Islet precursor cell (in vitro differentiated cells): Measurements from ENCODE around the gene FBN1.

Experiments used
- DNase-seq: peaks from one replicate; pipeline ENCODE4 v3.0.0-alpha.2; 2018

FBN1 gene

DNA sequence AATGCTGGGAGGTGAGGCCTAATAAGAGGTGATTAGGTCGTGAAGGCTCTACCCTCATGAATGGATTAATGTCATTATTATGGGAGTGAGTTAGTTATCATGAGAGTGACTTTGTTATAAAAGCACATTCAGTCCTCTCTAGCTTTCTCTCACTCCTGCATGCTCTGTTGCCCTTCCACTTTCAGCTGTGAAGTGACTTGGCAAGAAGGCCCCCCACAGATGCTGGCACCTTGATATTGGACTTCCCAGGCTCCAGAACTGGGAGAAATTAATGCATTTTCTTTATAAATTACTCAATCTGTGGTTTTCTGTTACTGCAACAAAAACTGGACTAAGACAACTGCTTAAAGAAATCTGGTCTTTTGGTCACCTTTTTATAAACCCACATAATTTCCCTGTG lies 144.3 kb downstream of the FBN1 start:
- DNase-seq = no peak

DNA sequence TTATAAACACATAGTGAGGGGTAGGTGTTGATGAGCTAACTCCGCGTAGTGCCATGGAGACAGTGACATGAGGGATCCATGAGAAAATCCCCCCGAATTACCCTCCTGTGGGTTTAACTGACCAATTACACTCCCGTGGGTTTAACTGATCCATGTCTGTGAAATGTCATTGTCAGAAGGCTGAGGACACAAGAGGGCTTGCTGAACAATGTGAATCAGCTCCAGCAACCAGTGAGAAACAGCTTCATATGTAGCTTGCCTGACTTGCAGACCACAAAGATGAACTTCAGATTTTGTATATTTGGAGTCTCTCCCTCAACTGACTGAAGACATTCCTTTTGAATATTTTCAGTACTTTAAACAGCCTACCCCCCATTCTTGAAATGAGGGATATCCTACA lies 144.9 kb downstream of the FBN1 start:
- DNase-seq = no peak

DNA sequence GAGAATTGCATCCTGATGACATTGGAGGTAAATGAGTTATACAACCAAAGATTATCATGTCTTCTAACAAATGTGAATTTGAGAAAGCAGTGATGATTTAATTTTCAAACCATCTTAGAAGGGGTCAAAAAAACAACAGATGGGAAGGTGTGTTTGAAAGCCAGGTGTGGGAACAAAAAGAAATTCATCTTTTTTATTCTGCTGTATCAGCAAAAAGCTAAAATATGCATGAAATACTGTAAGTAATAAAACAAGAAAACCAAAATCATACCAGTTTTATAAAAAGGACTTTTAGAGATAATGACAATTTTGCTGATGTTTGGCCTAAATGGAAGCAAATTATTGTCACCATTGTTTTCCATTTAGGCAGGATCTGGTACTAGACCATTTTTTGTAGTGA lies 145.5 kb downstream of the FBN1 start:
- DNase-seq = no peak

DNA sequence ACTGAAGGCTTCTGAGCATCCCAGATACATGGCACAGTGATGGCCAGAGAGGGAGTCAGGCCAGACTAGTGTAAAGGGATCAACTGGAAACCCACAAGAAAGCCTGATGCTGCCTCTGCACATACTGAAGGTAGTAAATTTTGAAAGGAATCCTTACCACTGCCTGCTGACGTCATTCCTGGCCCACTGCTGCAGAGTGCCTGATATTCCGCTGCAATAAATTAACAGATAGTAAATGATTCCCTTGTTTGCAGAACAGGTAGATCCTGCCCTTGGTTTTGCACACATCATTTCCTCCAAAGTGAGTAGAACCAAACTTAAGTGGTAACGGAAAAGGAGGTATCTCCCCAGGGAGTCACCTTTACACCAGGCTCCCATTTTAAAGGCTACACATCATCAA lies 146.7 kb downstream of the FBN1 start:
- peak; percentile 57 for DNase-seq

DNA sequence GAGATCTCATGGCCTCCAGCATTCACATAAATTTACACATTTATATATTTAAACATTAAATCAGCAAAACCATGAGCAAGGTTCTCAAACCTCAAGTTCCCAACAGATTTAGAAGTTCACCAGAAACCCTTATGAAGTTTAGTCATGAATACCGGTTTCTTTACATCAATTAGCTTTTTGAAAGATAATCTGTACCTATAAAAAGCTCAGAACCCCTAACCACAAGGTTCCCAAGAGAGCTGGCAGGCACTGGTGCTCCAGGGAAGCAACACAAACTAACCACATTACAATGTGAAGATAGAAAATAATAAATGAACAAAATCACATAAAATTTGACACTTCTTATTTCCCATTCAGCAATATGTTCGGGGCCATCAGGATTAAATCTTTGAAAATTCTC lies 150.9 kb downstream of the FBN1 start:
- DNase-seq = no peak

DNA sequence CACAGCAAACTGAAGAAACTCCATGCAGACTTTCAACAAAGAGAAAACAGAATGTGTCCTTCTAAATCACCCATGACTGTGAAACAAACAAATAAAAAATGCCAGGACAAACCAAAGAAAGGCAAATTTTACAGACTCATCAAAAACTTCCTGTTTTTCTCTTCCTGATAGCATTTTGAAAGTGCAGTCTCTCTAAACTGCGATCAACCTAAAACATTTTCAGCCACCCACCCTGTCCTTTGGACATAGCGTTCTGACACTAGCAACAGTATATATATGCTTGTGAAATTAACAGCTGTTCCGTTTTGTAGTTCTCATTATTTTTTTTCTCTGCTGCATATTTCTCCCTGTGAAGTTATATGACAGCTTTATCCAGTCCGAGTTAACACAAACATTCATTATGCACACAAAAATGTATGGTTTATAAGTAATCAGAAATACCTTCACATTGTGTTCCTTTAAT lies 151.7 kb downstream of the FBN1 start:
- no peak for DNase-seq

DNA sequence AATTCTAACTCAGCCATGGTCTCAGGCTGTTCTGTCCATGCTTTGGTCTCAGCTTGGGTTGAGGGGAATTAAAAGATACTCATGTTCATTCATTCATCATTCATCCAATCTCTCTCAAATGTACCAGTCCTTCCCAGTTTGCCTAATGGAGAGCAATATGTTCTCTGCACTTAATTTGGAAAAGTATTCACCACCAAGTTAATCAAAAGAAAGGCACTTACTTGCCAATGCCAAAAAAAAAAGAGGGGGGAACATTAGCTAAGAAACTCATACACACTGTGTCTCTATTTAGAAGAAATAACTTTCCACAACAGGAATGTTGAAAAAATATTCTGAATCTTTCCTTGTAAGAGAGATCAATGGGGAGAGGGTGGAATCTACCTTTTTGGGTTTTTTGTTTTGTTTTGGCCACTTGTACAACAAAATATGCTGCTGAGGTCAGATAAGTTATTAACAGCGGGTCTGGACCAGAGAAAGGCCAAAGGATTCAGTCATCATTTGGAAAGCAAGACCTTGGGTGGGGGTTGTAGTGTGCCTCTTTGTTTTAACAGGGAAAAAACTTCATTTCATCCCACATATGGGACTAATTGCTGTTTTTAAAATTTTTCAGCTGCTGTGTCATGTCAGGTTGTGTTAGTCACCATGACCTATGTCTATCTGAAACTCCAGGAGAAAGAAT lies 152.3 kb downstream of the FBN1 start:
- no peak for DNase-seq

DNA sequence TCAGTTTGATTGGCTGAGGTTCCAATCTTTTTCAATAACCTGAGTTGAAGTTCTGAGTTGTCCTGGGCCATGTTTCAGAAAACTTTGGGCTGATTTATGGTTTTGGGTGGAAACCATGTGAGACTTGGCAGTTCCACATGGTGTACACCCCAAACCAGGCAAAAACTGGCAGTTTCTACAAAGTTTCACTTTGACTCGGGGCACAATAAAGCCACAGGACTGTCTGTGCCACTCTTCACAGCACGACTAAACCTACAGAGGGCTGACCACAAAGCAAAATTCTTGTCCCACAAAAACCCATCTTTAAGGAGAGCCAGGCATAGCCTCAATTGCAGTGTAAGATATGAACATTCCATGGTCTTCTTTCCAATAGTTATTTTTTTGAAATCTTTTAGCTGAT lies 159.3 kb downstream of the FBN1 start:
- no peak for DNase-seq

DNA sequence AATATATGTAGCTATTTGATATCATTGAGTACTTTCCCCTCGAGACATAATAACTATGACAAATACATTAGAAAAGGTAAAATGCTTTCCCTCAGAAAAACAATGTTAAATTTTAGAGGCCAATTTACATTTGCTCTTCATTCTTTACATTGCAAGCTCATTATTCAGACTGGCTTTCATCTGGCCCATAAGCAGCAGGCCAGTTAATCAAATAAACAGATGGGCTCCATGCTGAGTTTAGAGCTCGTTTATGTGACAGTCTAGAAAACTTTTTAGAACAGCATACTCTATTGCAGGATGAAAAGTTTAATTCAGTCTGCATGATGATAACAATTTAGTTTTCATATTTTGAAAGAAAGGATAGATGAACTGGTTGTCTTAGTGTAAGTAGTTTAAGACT lies 163.7 kb downstream of the FBN1 start:
- no peak for DNase-seq

DNA sequence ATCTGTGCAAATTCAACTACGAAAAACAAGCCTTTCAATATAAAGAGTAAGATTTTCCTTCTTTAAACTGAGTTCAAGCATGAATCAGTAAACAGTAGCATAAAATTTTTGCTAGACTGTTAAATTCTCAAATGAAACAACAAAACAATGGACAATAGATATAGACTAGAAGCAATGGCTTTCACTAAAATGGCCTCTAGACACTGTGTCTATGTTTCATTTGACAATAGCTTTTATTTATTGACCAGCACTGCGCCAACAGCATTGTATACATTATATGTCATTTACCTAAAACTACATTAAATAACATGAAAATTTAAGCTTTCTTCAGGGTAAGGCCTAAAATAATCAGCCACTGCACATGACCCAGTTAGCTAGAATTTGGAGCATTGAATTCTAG lies 165.8 kb downstream of the FBN1 start:
- DNase-seq = no peak

DNA sequence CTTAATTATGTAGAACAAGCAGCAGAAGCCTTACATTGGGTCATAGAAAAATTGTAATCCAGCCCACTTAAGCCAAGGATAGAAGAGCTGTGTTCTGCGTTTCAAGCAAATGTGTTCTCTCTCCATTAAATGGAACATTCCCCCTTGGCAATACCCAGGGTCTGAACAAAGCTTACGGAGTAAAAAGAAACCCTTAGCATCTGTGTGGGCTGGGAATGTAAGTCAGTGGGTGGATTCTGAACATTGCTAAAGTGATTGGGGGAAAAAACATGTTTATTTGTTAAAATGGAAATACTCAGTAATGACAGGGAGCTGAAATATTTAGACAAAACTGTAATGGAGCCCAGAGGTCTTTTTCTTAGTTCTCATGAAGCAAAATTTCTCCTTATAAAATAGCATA lies 166.9 kb downstream of the FBN1 start:
- DNase-seq = no peak

DNA sequence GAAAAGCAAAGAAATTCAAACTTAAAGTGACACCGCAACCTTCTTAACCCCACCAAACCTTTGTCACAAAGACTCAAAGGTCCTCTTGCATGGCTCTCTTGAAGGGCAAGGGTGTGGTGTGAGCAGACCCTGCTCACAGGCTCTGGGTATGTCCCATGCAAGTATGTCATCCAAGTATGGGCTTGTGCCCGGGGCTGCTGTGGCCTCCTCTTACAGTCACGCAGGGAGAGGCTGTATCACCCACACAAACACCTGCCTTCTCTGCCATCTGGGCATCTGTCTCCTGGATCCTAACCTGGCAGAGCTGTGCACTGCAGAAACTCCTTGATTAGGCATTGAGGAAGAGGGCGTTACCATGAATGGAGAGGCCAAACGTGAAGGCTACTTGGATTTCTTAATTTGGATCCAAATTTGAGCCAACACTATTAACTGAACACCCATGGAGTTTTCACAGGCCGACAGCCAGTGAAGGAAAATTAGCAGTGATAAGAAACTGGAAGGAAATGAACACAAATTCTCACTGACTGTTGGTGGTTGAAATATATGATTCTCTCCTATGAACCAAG lies 167.6 kb downstream of the FBN1 start:
- no peak for DNase-seq

DNA sequence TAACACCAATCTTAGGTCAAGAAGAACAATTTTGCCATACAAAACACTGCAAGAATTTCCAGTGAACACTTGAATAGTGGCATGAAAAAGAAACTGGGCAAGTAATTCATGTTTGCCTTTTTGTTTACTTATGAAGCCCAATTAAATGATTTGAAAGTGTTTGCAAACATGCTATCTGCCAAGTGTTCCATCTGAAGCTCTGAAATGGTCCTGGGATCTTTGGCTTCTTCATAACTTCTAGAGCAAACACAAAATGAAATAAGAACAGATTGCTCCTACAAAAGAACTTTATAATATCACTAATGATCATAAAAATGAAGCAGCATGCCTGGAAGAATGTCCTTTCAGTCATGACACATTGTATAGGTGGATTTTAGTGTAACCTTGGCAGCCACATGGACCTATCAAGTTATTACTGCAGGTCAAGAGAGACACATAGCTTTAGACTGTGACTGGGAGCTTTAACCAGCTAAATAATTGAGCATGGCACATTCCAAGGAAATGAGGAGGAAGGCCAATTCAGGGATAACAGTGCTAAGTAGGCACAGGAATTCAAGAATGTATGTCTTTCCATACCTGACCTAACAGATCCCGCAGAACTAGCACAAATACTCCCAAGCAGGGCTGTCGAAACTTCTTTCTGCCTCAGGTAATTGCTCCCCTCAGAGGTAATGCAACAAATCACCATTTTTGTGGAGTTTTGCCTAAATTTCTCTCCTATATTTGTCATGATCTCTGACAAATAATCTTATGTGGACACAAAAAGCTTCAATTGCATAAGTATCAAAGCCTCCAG lies 169.7 kb downstream of the FBN1 start:
- peak; percentile 63 for DNase-seq

DNA sequence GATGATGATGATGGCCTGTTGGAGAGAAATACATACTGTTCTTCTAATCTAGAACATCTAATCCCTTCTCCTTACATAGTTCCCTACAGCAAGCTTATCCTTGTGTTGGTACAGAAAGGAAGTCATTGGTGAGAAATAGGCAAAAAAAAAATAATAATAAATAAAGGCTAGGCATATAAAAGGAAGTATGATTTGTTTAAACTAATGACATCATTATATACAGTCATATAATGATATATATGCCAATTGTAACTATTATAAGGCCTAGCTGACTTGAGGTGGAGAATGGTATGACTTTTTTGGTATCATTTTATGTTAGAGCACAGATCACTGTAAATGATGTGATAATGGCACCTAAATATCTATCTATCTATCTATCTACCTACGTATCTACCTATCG lies 171.8 kb downstream of the FBN1 start:
- DNase-seq = no peak

DNA sequence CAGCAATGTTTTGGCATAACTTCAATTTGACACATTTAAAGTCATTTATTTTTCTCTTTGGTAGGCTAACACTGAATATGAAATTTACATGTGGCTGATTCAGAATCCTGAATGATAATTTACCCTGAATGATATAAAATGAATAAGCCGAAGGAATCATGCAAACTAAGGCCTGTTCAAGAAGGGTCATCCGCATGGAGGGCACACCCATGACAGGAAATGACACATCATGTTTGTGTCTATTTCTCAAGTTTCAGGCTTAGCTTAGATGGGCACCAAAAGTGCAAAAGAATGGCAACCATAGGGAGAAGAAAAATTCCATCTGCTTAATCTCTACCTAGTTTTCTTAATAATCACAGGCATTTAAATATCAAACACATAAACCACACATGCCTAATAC lies 172.8 kb downstream of the FBN1 start:
- no peak for DNase-seq

DNA sequence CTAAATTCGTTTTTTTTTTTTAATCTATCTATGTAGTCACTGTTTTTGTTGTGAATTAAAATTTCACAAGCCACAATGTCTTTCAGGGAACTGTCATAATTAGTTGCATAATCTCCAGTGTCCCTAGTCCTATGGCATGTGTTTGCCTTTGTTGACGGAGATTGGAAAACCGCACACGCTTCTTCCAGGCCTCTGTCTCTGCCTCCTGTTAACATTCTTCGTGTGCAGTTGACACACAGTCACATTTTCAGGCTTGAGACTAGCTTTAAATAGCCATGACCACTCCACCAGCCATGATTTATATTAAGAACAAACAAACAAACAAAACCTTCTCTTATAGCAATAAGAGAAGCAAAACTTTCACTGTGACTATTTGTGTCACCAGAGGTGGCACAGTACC lies 174.4 kb downstream of the FBN1 start:
- DNase-seq = no peak

DNA sequence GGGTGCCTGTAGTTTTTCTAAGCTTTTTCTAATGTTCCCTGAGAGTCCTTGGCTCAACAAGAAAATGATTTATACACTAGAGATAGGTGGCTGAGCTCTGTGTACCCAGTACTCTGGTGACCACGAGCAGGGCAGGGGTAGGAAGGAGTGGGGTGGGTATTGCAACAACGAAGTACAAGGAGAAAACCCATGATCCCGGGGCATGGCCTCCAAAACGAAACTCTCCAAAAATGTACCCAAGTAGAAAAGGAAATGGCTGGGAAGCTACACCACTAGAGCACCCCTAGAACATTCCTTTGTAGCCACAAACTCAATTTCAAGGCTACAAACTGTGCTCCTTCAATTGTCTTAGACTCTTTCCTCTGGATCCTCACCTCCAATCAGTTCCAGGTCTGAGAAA lies 175.4 kb downstream of the FBN1 start:
- no peak for DNase-seq

DNA sequence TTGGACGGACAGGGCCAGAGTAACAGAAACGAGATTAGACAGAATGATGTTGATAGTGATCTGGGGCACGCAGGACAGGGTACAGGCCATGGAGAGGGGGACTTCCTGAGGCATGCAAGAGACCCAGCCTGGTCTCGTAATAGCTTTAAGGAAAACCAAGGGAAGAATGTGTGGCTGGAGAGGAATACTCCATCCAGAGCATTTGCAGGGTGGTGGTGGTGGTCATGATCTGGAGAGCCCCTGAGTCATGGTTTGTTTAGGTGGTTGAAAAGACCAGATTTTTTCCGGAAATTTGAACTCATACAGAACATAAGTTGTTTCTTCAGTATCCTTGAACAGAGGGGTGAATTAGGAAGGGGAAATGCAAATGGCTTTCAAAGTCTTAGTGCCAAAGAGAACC lies 175.8 kb downstream of the FBN1 start:
- no peak for DNase-seq

DNA sequence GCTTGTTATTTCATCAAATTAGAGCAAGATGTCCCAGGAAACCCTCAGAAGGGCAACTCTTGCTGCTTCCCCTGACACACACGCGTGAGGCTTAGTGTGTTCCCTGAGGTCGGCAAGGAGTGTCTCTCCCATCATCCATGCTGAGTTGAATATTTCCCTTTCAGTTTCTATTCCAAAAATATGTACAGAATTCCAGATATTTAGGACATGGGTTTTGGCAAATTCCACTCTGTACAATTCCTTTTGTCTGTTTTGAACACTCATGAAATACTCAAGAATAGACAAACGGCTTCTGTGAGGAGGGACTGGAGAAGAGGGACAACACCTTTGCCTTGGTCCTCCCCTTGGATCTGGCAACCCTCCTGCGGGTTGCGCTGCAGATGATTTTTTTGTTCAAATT lies 176.2 kb downstream of the FBN1 start:
- DNase-seq = no peak

DNA sequence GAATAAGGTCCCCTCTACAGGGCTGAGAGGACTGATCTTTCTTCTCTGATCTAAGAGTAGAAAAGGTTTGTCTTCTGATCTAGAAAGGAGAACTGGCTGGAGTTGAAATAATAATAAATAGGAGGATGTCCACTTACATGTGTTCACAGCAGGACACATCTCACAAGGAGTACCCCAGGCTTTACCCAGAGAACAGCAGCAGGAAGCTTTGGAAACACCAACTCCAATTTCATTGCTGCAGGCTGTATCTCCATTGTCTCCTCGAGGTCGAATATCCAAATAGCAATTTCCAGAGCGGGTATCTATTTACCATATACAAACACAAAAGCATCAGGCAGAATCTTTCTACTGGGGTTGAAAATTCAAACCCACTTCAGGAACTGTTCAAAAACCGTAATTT lies 177.7 kb downstream of the FBN1 start:
- no peak for DNase-seq

DNA sequence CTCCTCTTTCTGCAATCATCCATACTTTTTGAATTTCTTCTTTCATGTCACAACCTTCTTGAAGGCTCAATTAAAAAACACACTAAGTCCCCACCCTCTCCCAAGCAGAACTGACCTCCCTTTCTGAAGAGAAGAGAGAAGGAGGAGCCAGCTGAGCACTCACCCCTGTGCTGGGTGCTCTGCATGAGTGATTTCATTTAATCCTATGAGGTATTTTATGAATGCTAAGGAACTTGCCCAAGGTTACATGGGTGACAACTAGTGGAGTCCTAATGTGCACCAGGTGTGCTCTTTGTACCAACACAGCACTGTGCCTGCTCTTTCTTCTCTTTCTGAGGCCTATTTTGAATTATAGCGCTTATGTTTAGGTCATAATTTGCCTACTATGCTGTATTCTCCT lies 178.7 kb downstream of the FBN1 start:
- DNase-seq = no peak

DNA sequence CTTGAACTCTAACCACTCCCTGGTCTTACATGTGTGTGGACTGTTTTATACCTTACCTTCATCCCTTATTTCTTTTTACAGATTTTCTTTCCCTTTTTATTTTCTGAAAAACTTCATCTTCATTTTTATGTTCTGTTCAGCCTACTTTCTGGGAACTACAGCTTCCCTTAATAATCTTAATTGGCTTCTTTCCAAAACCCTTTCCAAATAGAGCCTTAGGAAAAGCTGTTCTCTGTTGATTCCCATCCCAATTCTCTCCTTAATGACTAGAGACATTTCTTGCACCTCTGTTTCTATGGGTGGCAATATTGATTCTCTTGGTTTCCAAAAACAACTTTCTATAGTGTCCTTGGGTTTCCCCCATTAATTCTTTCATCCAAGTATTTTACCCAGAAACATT lies 179.4 kb downstream of the FBN1 start:
- DNase-seq = no peak

DNA sequence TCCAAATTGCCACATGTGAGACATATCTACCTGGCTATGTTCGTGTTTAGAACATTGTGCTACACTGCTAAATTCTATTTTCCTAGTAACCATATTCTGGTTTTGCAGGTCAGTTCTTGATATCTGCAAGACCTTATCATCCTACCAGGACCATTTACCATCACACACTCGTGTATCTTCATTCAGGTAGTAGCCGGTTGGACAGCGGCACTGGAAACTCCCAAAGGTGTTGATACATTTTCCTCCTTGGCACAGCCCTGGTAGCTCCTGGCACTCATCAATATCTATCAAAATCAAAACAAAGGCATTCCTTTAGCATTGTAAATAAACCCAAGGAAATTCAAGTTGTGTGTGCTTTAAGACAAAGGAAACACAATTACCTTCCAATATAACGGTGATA lies 180.1 kb downstream of the FBN1 start:
- DNase-seq = no peak

DNA sequence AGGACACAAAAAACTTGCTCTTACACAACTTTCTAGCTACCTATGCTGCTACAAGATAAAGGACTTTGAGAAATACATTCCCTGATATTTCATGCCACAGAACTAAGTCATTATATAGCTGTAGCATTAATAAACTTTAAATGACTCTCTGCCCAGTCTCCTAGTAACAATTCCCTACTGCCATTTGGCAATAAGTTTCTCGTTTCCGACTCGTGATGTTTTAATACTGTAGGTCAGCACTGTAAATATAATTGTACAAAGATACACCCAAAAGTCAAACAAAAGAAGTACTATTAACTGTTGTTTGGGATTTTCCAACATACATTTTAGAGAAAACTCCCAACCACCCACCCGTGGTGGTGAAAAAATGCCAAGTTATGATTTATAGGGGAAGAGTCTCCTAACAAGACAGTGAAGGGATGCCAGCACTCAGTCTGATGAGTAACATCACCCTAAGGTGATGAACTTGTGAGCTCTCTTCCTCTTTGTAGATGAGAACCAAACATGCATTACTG lies 182.1 kb downstream of the FBN1 start:
- no peak for DNase-seq
